H1 (cell line): ENCODE results near the gene IL4. TPM values are rescaled to one million over a fixed set of nuclear protein-coding genes. Genes with fewer than 3 reads are reported as not detected.
"Not testable (repeated sequence)": the region's sequence is repeated elsewhere in the genome, so short reads cannot be mapped to it uniquely, and the experiment has no call there.

Source experiments
- CTCF ChIA-PET: fragments of 300-600 bp; sonication (Branson Sonifier 250); formaldehyde crosslinking; loops from one replicate; lab custom pipeline; 2021; ENCODE audit not compliant: partially characterized antibody; lab: Charles Lee
- POLR2A ChIA-PET: fragments of 300-600 bp; sonication (Branson Sonifier 250); formaldehyde crosslinking; loops from one replicate; lab custom pipeline; 2021; ENCODE audit warnings: inconsistent platforms; ENCODE audit not compliant: partially characterized antibody; lab: Charles Lee
- DNase-seq, 2 experiments: peaks; one replicate each; pipeline versions ENCODE4 v3.0.0 to v3.0.0-alpha.2; 2010 to 2022; ENCODE audit warnings: low spot score in 2 of 2, low read depth in 1 of 2, mixed read lengths in 1 of 2
- FAIRE-seq: peaks from 2 replicates; lab custom pipeline; 2011; peaks lifted over from hg19 to GRCh38; lab: Jason Lieb, UNC
- H2AFZ ChIP-seq: 2 replicates; pipeline ENCODE4 v1.8.1; 2012; ENCODE audit warnings: low read length, inconsistent platforms
- H2AK5ac ChIP-seq: 2 replicates; pipeline ENCODE4 v1.6.1; 2013; ENCODE audit warnings: low read depth, low read length
- H2BK120ac ChIP-seq: replicated peaks from 2 replicates; pipeline ENCODE3; 2013; ENCODE audit warnings: low read depth, low read length, inconsistent platforms
- H2BK12ac ChIP-seq: 2 replicates; pipeline ENCODE4 v1.6.1; 2013; ENCODE audit warnings: low read depth, low read length
- H2BK15ac ChIP-seq: 2 replicates; pipeline ENCODE4 v1.6.1; 2013; ENCODE audit warnings: low read length
- H2BK20ac ChIP-seq: 2 replicates; pipeline ENCODE4 v1.6.1; 2013; ENCODE audit warnings: low read length
- H2BK5ac ChIP-seq: 2 replicates; pipeline ENCODE4 v1.6.1; 2013; ENCODE audit warnings: low read depth, low read length
- H3K14ac ChIP-seq: 2 replicates; pipeline ENCODE4 v1.6.1; 2013; ENCODE audit warnings: inconsistent platforms; ENCODE audit not compliant: insufficient read length
- H3K18ac ChIP-seq: 2 replicates; pipeline ENCODE4 v1.6.1; 2013; ENCODE audit warnings: low read length; ENCODE audit errors: extremely low read depth
- H3K23ac ChIP-seq: 2 replicates; pipeline ENCODE4 v1.6.1; 2013; ENCODE audit warnings: inconsistent platforms; ENCODE audit not compliant: insufficient read length
- H3K23me2 ChIP-seq: 2 replicates; pipeline ENCODE4 v1.6.1; 2013; ENCODE audit warnings: low read depth, low read length
- H3K27ac ChIP-seq: 2 replicates; pipeline ENCODE4 v1.6.1; 2011; ENCODE audit warnings: low read depth, low read length, inconsistent platforms
- H3K27me3 ChIP-seq, 4 experiments: replicated peaks in 1 of 4; 1 replicate in 1 of 4; 2 replicates in 3 of 4; pipeline versions ENCODE4 v1.6.1 to v1.8.1; 2011 to 2013; ENCODE audit warnings: low read length in 3 of 4, mild to moderate bottlenecking in 3 of 4, inconsistent platforms in 2 of 4, mixed read lengths in 2 of 4, moderate library complexity in 1 of 4; ENCODE audit not compliant: control insufficient read depth in 3 of 4, insufficient read depth in 3 of 4; ENCODE audit errors: extremely low read depth in 1 of 4
- H3K36me3 ChIP-seq, 4 experiments: 2 replicates each; pipeline versions ENCODE4 v1.6.1 to v1.8.1; 2011 to 2013; ENCODE audit warnings: mild to moderate bottlenecking in 4 of 4, low read length in 3 of 4, moderate library complexity in 2 of 4, control low read depth in 1 of 4, inconsistent platforms in 1 of 4; ENCODE audit not compliant: insufficient read depth in 4 of 4, control insufficient read depth in 2 of 4
- H3K4ac ChIP-seq: replicated peaks from 2 replicates; pipeline ENCODE3; 2013; ENCODE audit warnings: low read length, low read depth, mixed read lengths, inconsistent platforms; ENCODE audit not compliant: insufficient read length
- H3K4me1 ChIP-seq, 4 experiments: replicated peaks in 1 of 4; 1 replicate in 1 of 4; 2 replicates in 3 of 4; pipeline versions ENCODE4 v1.6.1 to v1.8.1; 2011 to 2013; ENCODE audit warnings: low read length in 3 of 4, inconsistent platforms in 2 of 4, mixed read lengths in 1 of 4; ENCODE audit not compliant: insufficient read depth in 4 of 4, control insufficient read depth in 3 of 4
- H3K4me2 ChIP-seq, 2 experiments: 2 replicates each; pipeline versions ENCODE4 v1.6.1 to v1.8.1; 2011 to 2013; ENCODE audit warnings: low read depth in 2 of 2, low read length in 2 of 2, control low read depth in 1 of 2, inconsistent platforms in 1 of 2, mild to moderate bottlenecking in 1 of 2; ENCODE audit not compliant: insufficient read depth in 1 of 2
- H3K4me3 ChIP-seq, 4 experiments: fragments of 200-600, 300-600 bp in 1 of 4; sonication (generic), shearing (Covaris generic), sonication (Bioruptor Twin) in 1 of 4; 2 replicates each; pipeline versions ENCODE4 v1.5.1 to v1.8.1; 2011 to 2016; ENCODE audit warnings: low read length in 4 of 4, low read depth in 3 of 4, control low read depth in 2 of 4, inconsistent platforms in 2 of 4, mild to moderate bottlenecking in 2 of 4, mixed read lengths in 1 of 4, moderate library complexity in 1 of 4; ENCODE audit not compliant: insufficient read depth in 2 of 4; ENCODE audit errors: extremely low read depth in 1 of 4
- H3K56ac ChIP-seq: replicated peaks from 2 replicates; pipeline ENCODE3; 2013; ENCODE audit warnings: low read depth, mild to moderate bottlenecking, mixed read lengths, low read length, inconsistent platforms; ENCODE audit not compliant: insufficient read length
- H3K79me1 ChIP-seq: 2 replicates; pipeline ENCODE4 v1.6.1; 2013; ENCODE audit warnings: low read depth, low read length, control low read depth
- H3K79me2 ChIP-seq, 2 experiments: 2 replicates each; pipeline versions ENCODE4 v1.6.1 to v1.8.1; 2012 to 2013; ENCODE audit warnings: low read length in 2 of 2, mild to moderate bottlenecking in 2 of 2, inconsistent platforms in 1 of 2; ENCODE audit not compliant: insufficient read depth in 2 of 2, control insufficient read depth in 1 of 2
- H3K9ac ChIP-seq, 4 experiments: replicated peaks in 1 of 4; 1 replicate in 1 of 4; 2 replicates in 3 of 4; pipeline versions ENCODE4 v1.6.1 to v1.8.1; 2011 to 2013; ENCODE audit warnings: low read depth in 3 of 4, low read length in 3 of 4, control low read depth in 2 of 4, mild to moderate bottlenecking in 2 of 4, moderate library complexity in 2 of 4, inconsistent platforms in 1 of 4; ENCODE audit errors: extremely low read depth in 1 of 4
- H3K9me3 ChIP-seq, 2 experiments: 2 replicates each; pipeline versions ENCODE4 v1.6.1 to v1.8.1; 2012 to 2013; ENCODE audit warnings: mild to moderate bottlenecking in 2 of 2, moderate library complexity in 2 of 2, control low read depth in 1 of 2, inconsistent platforms in 1 of 2, low read depth in 1 of 2, low read length in 1 of 2, mixed read lengths in 1 of 2; ENCODE audit not compliant: insufficient read depth in 2 of 2
- H4K20me1 ChIP-seq, 2 experiments: replicated peaks in 1 of 2; 2 replicates each; pipeline versions ENCODE3 to v1.8.1; 2011 to 2013; ENCODE audit warnings: inconsistent platforms in 2 of 2, low read length in 2 of 2, mild to moderate bottlenecking in 1 of 2; ENCODE audit not compliant: insufficient read depth in 2 of 2, control insufficient read depth in 1 of 2
- H4K5ac ChIP-seq: 2 replicates; pipeline ENCODE4 v1.6.1; 2013; ENCODE audit warnings: low read length, low read depth, mixed read lengths, inconsistent platforms; ENCODE audit not compliant: insufficient read length
- H4K8ac ChIP-seq: 2 replicates; pipeline ENCODE4 v1.8.0; 2013; ENCODE audit warnings: mild to moderate bottlenecking, moderate library complexity, low read length, inconsistent platforms; ENCODE audit not compliant: insufficient read depth; ENCODE audit errors: extremely low read depth
- H4K91ac ChIP-seq: replicated peaks from 2 replicates; pipeline ENCODE3; 2013; ENCODE audit warnings: low read length, mixed read lengths, inconsistent platforms; ENCODE audit not compliant: insufficient read length
- BACH1 ChIP-seq: IDR thresholded peaks from 2 replicates; pipeline ENCODE4 v1.6.1; 2012; ENCODE audit warnings: low read length, improper control_type of control experiment
- CREB1 ChIP-seq: IDR thresholded peaks from 2 replicates; pipeline ENCODE4 v1.6.1; 2012; ENCODE audit warnings: inconsistent platforms
- FOSL1 ChIP-seq: IDR thresholded peaks from 2 replicates; pipeline ENCODE4 v1.6.1; 2011; ENCODE audit warnings: mild to moderate bottlenecking, low read depth, low read length, moderate library complexity; ENCODE audit not compliant: insufficient read depth
- HDAC2 ChIP-seq, 2 experiments: fragments of 300-600 bp in 1 of 2; sonication (generic) in 1 of 2; IDR thresholded peaks; 2 replicates each; pipeline ENCODE4 v1.6.1; 2011 to 2012; ENCODE audit warnings: low read depth in 2 of 2, low read length in 2 of 2, mild to moderate bottlenecking in 2 of 2, moderate library complexity in 2 of 2, borderline replicate concordance in 1 of 2, inconsistent platforms in 1 of 2
- HDAC6 ChIP-seq: IDR thresholded peaks from one replicate; pipeline ENCODE4 v1.7.1; 2012; ENCODE audit warnings: low read depth, mild to moderate bottlenecking, inconsistent platforms, low read length, moderate library complexity
- JUND ChIP-seq: IDR thresholded peaks from 2 replicates; pipeline ENCODE4 v1.6.1; 2011; ENCODE audit warnings: mild to moderate bottlenecking, improper control_type of control experiment, low read length
- PHF8 ChIP-seq: fragments of 200-600 bp; sonication (generic); conservative IDR thresholded peaks from 2 replicates; pipeline ENCODE4 v1.7.1; 2012; ENCODE audit warnings: low read depth, mild to moderate bottlenecking, inconsistent platforms, low read length, moderate library complexity
- WGBS, 2 experiments: shearing (Covaris generic) in 1 of 2; methylation state at CpG; one replicate each; pipeline versions ENCODE4 v1.1.6 to v1.1.7; 2013 to 2015; ENCODE audit warnings: low lambda C conversion rate in 2 of 2, mixed read lengths in 2 of 2, inconsistent platforms in 1 of 2, low coverage in 1 of 2, missing lambda C conversion rate in 1 of 2; ENCODE audit not compliant: insufficient replicate concordance in 2 of 2, insufficient coverage in 1 of 2, insufficient read length in 1 of 2; ENCODE audit errors: extremely low coverage in 1 of 2, missing lambda C conversion rate in 1 of 2; 5-methylcytosine and 5-hydroxymethylcytosine counted together
- polyA plus RNA-seq, 7 experiments: library from polyadenylated mRNA; depleted of rRNA in 3 of 7; stranded (reverse) in 5 of 7; unstranded in 2 of 7; fragments of >200 nt in 5 of 7; fragments of 200-250 nt in 2 of 7; gene quantifications; 1 replicate in 5 of 7; 2 replicates in 1 of 7; 4 replicates in 1 of 7; pipeline versions ENCODE4 v1.2.1 to v1.2.3, GENCODE V29; 2011 to 2013; ENCODE audit warnings: missing spikeins in 2 of 7, mixed read lengths in 2 of 7
- total RNA-seq: library from RNA; stranded (reverse); fragmentation: NEBNext Ultra II Directional; extraction: Animal tissue kit (Norgen Biotek cat#: 25700); gene quantifications from 2 replicates; pipeline ENCODE4 v1.2.1, GENCODE V29; 2021

IL4 gene
- total and polyA plus RNA-seq, 2 of the 8 experiments (the other 6 are each of a cell fraction or from before 2014, with no cell fraction given) = not detected

DNA sequence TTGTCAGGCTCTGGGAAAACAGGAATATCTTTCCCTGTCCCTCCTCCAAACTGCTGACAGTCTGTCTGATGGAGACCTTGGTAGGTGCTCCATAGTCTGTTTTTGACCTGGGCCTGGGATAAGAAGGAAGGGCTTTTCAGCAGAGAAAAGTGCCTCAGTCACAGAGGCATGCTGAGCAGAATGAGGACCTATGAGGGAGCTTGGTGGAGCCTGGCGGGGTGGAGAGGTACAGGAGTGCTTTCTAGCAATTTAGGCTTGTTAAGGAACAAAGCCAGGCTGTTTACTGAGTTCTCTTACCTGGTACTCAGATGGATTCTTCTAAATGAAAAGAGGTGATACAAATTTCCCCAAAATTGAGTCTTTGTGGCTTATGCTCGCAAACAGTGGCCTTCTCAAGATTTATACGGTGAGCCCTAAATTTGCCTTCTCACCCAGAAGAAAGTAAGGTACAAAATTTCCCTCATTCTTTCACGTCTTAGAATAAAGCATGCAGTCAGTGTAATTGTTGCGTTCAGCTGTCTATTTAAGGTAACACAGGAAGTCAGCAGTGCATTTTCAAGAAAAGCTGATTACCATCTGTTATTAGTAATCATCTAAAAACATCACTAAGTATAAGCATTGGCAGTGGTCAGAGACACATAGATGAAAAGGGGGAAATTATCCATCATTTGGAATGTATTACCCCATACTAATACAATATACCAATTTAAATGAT, 44.4 kb upstream of the IL4 start (continued):
- TF ChIP-seq FOSL1 = no peak
- no peak for TF ChIP-seq JUND
- TF ChIP-seq HDAC2 (IDR thresholded peaks at IDR 0.05; ENCODE audit: borderline replicate concordance in 1 of 2, low read depth in 2 of 2, low read length in 2 of 2) = no peak
- no peak for TF ChIP-seq BACH1
- no peak for TF ChIP-seq HDAC6
- no peak for TF ChIP-seq PHF8
- TF ChIP-seq CREB1 = no peak

DNA sequence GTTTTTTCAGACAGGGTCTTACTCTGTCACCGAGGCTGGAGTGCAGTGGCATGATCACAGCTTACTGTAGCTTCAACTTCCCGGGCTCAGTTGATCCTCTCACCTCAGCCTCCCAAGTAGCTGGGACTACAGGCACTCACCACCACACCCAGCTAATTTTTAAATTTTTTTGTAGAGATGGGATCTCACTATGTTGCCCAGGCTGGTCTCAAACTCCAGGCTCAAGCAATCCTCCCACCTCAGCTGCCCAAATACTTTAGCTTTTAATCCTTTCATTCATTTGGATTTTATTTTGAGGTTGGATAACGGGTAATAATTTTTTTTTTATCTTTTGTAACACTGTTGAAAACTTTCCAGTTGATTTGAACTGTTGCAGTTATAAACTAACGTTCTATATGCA, 40.2 kb upstream of the IL4 start:
- H3K9ac ChIP-seq, H4K20me1 ChIP-seq, H3K4me1 ChIP-seq, H2AFZ ChIP-seq, H2BK15ac ChIP-seq, H2BK20ac ChIP-seq, H3K23ac ChIP-seq, DNase-seq, H3K18ac ChIP-seq, H2BK12ac ChIP-seq, H4K8ac ChIP-seq, H3K9me3 ChIP-seq, H3K27ac ChIP-seq, FAIRE-seq, H3K36me3 ChIP-seq, H2BK120ac ChIP-seq, H2BK5ac ChIP-seq, H3K27me3 ChIP-seq, H3K4me2 ChIP-seq, H4K91ac ChIP-seq, POLR2A ChIA-PET, H3K56ac ChIP-seq, H3K4me3 ChIP-seq, H3K23me2 ChIP-seq, H3K79me1 ChIP-seq, H2AK5ac ChIP-seq, H3K79me2 ChIP-seq, H4K5ac ChIP-seq, H3K14ac ChIP-seq, H3K4ac ChIP-seq: not testable (repeated sequence)
- CTCF ChIA-PET = interaction anchor here (0.6 to 1.2 kb wide), 3 partner anchors 28 to 248 kb away, joined by 3 read pairs; no protein-coding TSS in a partner anchor
- WGBS, 2 experiments = 97% methylated on average over 4 of the region's 4 CpGs; no CpG with 5 or more reads in 1 of the 2 experiments
